ENCODE measurements around the gene EEF1B2.

- TF ChIP-seq POLR2AphosphoS5 (IDR thresholded peaks at IDR 0.05; ENCODE audit: low read depth), result no peak
- TF ChIP-seq, protein P1, sequence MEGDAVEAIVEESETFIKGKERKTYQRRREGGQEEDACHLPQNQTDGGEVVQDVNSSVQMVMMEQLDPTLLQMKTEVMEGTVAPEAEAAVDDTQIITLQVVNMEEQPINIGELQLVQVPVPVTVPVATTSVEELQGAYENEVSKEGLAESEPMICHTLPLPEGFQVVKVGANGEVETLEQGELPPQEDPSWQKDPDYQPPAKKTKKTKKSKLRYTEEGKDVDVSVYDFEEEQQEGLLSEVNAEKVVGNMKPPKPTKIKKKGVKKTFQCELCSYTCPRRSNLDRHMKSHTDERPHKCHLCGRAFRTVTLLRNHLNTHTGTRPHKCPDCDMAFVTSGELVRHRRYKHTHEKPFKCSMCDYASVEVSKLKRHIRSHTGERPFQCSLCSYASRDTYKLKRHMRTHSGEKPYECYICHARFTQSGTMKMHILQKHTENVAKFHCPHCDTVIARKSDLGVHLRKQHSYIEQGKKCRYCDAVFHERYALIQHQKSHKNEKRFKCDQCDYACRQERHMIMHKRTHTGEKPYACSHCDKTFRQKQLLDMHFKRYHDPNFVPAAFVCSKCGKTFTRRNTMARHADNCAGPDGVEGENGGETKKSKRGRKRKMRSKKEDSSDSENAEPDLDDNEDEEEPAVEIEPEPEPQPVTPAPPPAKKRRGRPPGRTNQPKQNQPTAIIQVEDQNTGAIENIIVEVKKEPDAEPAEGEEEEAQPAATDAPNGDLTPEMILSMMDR (conservative IDR thresholded peaks at IDR 0.05; ENCODE audit: low read depth in 2 of 2), result no peak
- TF ChIP-seq CREB1 (CRISPR knock-in tag; IDR thresholded peaks at IDR 0.05; ENCODE audit: low read depth), result no peak
- no peak for TF ChIP-seq EZH2 (IDR thresholded peaks at IDR 0.05; ENCODE audit: low read depth, unreplicated experiment)
- TF ChIP-seq EZH2phosphoT487 (IDR thresholded peaks at IDR 0.05; ENCODE audit: unreplicated experiment), result no peak
- no peak for TF ChIP-seq REST (IDR thresholded peaks at IDR 0.05; ENCODE audit: unreplicated experiment)
- no peak for TF ChIP-seq ZNF331 (CRISPR knock-in tag; IDR thresholded peaks at IDR 0.05; ENCODE audit: low read depth)
- no peak for TF ChIP-seq NANOG (IDR thresholded peaks at IDR 0.05; ENCODE audit: borderline replicate concordance)
- TF ChIP-seq, protein P2, sequence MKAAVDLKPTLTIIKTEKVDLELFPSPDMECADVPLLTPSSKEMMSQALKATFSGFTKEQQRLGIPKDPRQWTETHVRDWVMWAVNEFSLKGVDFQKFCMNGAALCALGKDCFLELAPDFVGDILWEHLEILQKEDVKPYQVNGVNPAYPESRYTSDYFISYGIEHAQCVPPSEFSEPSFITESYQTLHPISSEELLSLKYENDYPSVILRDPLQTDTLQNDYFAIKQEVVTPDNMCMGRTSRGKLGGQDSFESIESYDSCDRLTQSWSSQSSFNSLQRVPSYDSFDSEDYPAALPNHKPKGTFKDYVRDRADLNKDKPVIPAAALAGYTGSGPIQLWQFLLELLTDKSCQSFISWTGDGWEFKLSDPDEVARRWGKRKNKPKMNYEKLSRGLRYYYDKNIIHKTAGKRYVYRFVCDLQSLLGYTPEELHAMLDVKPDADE (IDR thresholded peaks at IDR 0.05), result no peak
- TF ChIP-seq ZNF114 (CRISPR knock-in tag; IDR thresholded peaks at IDR 0.05), result no peak
- no peak for TF ChIP-seq JUNB (IDR thresholded peaks at IDR 0.05; ENCODE audit: unreplicated experiment)
- no peak for TF ChIP-seq STAT1 (IDR thresholded peaks at IDR 0.05; ENCODE audit: unreplicated experiment)
These were observed 13.5 kb downstream of the EEF1B2 start for GRCh38 chr2:206173147-206173546.

Data from GM23338 (cell line).